Vagina (tissue), 2 donors: ENCODE measurements around the gene PFKM. TPM values are rescaled to one million over a fixed set of nuclear protein-coding genes. Genes with fewer than 3 reads are reported as not detected.

Experiments used
- DNase-seq, 2 donors: peaks; one replicate each; pipeline ENCODE4 v3.0.0-alpha.2; 2017; ENCODE audit errors: extremely low spot score in 2 of 2
- H3K27ac ChIP-seq: fragments of 200-600 bp; sonication (generic); one replicate; pipeline ENCODE4 v1.5.1; 2019
- H3K27me3 ChIP-seq: fragments of 200-600 bp; sonication (generic); one replicate; pipeline ENCODE4 v1.5.1; 2019
- H3K36me3 ChIP-seq, 2 donors: fragments of 200-600 bp; sonication (generic); one replicate each; pipeline ENCODE4 v1.5.1; 2017 to 2019
- H3K4me1 ChIP-seq: fragments of 200-600 bp; sonication (generic); one replicate; pipeline ENCODE4 v1.5.1; 2019
- H3K4me3 ChIP-seq, 2 donors: fragments of 200-600 bp; sonication (generic); 1 replicate in 1 of 2; 2 replicates in 1 of 2; pipeline ENCODE4 v1.5.1; 2016 to 2019
- H3K9me3 ChIP-seq: fragments of 200-600 bp; sonication (generic); one replicate; pipeline ENCODE4 v1.5.1; 2019
- POLR2A ChIP-seq, 2 donors: fragments of 450-650 bp; IDR thresholded peaks; one replicate each; pipeline ENCODE4 v1.6.1; 2017; ENCODE audit warnings: antibody characterized with exemption in 2 of 2, mild to moderate bottlenecking in 2 of 2, moderate library complexity in 2 of 2
- POLR2AphosphoS5 ChIP-seq, 2 donors: sonication (generic); formaldehyde crosslinking; IDR thresholded peaks; one replicate each; pipeline ENCODE4 v1.9.0; 2017; ENCODE audit warnings: antibody characterized with exemption in 2 of 2, mild to moderate bottlenecking in 2 of 2, low read depth in 1 of 2; ENCODE audit not compliant: insufficient read depth in 1 of 2
- intact Hi-C: fragments of 100-400 bp; cut with DNase I; formaldehyde crosslinking; loops from one replicate; pipeline ENCODE4 v1.15.1; 2023
- total RNA-seq: library from RNA; depleted of rRNA; stranded (reverse); fragments of >200 nt; gene quantifications from one replicate; pipeline ENCODE4 v1.2.3, GENCODE V29; 2016
- TF ChIP-seq, protein P1 (sequence below), 3 experiments: fragments of 450-650 bp in 2 of 3; fragments of 200-600 bp in 1 of 3; sonication (generic) in 1 of 3; IDR thresholded peaks; one replicate each; pipeline ENCODE4 v1.5.1; 2017 to 2019; ENCODE audit warnings: antibody characterized with exemption in 3 of 3, mild to moderate bottlenecking in 2 of 3, moderate library complexity in 2 of 3

Gene PFKM
- total RNA-seq = 29.0 TPM

DNA sequence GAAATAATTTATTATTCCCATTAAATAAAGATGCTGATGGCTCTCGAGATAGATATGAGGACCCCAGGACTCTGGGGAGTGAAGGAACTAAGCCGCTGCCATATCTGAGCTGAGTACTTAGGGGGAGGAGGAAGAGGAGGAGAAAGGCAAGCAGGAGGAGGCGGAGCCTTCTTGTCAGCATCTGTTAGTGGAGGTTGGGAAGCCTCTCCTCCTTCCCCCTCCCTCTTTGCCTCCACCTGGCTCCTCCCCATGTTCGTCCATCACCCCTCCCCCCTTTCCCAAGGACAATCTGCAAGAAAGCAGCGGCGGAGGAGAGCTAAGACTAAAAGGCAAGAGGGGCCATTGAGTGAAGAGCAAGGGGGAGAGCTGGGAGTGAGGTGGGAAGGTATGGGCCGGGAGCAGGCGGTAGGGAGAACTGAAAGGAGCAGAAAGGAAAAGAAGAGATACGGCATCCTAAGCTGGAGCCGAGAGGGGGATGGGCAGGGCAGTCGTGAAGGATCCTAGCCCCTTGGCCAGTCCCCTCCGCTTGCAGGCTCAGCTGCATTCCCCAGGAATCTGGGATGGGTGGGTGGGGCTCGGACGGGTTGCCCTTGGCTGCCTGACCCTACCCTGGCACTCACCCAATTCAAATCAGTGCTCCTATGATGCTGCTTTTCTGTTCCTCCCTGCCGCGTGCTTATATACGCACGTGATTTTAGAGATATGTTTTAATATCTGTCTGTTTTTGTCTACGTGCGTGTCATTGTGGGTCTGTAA, at the start of gene PFKM:
Gene PFKM, plus strand, starts transcription at position 287 of the 756 bp plus-strand sequence. CDS start 3,411 bp downstream, outside the sequence.
- peak in 1 of 2 donors; percentile 92 for DNase-seq
- Histone ChIP-seq H3K4me1 (peaks cover 28% of the 10 kb centered on the region), H3K27ac (peak within 1 kb of the TSS; percentile 82), H3K4me3 (peak within 1 kb of the TSS; percentile 52 to 71), H3K36me3 (peaks cover 0 to 4% of the 10 kb centered on the region in 2 donors), H3K27me3 (no peaks in the 10 kb centered on the region), H3K9me3 (no peaks in the 10 kb centered on the region)
- intact Hi-C loops = no loop called here
- peak in 1 of 2 donors; percentile 17 for TF ChIP-seq POLR2A (IDR thresholded peaks at IDR 0.05)
- TF ChIP-seq POLR2AphosphoS5 (IDR thresholded peaks at IDR 0.05; ENCODE audit: insufficient read depth in 1 of 2, low read depth in 1 of 2) = peak; percentile 27 to 59
- TF ChIP-seq, protein P1, sequence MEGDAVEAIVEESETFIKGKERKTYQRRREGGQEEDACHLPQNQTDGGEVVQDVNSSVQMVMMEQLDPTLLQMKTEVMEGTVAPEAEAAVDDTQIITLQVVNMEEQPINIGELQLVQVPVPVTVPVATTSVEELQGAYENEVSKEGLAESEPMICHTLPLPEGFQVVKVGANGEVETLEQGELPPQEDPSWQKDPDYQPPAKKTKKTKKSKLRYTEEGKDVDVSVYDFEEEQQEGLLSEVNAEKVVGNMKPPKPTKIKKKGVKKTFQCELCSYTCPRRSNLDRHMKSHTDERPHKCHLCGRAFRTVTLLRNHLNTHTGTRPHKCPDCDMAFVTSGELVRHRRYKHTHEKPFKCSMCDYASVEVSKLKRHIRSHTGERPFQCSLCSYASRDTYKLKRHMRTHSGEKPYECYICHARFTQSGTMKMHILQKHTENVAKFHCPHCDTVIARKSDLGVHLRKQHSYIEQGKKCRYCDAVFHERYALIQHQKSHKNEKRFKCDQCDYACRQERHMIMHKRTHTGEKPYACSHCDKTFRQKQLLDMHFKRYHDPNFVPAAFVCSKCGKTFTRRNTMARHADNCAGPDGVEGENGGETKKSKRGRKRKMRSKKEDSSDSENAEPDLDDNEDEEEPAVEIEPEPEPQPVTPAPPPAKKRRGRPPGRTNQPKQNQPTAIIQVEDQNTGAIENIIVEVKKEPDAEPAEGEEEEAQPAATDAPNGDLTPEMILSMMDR (IDR thresholded peaks at IDR 0.05) = no peak

- Histone ChIP-seq H3K36me3 (peaks cover 0 to 49% of the 10 kb centered on the region in 2 donors), H3K27me3 (no peaks in the 10 kb centered on the region), H3K27ac (no peak overlapping the region), H3K9me3 (no peaks in the 10 kb centered on the region), H3K4me3 (no peak overlapping the region), H3K4me1 (no peaks in the 10 kb centered on the region)
- TF ChIP-seq POLR2A (IDR thresholded peaks at IDR 0.05) (no peak), POLR2AphosphoS5 (IDR thresholded peaks at IDR 0.05; ENCODE audit: insufficient read depth in 1 of 2, low read depth in 1 of 2) (no peak)
- TF ChIP-seq, protein P1 (IDR thresholded peaks at IDR 0.05) = no peak
- DNase-seq = no peak
- intact Hi-C loops = no loop called here
Observed at GRCh38 chr12:48070033-48070432, 49.1 kb upstream of the PFKM start.

DNA sequence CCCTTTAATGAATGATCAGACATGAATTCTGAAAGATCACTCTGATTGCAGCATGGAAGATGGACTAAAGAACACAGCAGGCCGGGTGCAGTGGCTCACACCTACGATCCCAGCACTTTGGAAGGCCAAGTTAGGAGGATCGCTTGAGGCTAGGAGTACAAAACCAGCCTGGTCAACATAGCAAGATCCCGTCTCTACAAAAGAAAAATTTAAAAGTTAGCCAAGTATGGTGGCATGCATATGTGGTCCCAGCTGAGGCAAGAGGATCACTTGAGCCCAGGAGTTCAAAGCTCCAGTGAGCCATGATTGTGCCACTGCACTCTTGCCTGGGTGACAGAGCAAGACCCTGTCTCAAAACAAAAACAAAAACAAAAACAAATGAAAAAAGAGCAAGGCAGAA, 48.4 kb upstream of the PFKM start:
- Histone ChIP-seq H3K4me1 (no peaks in the 10 kb centered on the region), H3K9me3 (no peaks in the 10 kb centered on the region), H3K27ac (no peak overlapping the region), H3K27me3 (no peaks in the 10 kb centered on the region), H3K36me3 (peaks cover 0 to 42% of the 10 kb centered on the region in 2 donors), H3K4me3 (no peak overlapping the region)
- intact Hi-C loops = no loop called here
- DNase-seq = no peak
- TF ChIP-seq POLR2AphosphoS5 (IDR thresholded peaks at IDR 0.05; ENCODE audit: insufficient read depth in 1 of 2, low read depth in 1 of 2) (no peak), POLR2A (IDR thresholded peaks at IDR 0.05) (no peak)
- TF ChIP-seq, protein P1 (IDR thresholded peaks at IDR 0.05) = no peak

GRCh38 chr12:48071808-48072207, 47.4 kb upstream of the PFKM start:
- intact Hi-C loops = no loop called here
- no peaks in the 10 kb centered on the region for H3K4me1 ChIP-seq
- H3K36me3 ChIP-seq = peaks cover 0 to 34% of the 10 kb centered on the region in 2 donors
- no peak overlapping the region for H3K4me3 ChIP-seq
- no peaks in the 10 kb centered on the region for H3K27me3 ChIP-seq
- no peak overlapping the region for H3K27ac ChIP-seq
- TF ChIP-seq, protein P1 (IDR thresholded peaks at IDR 0.05) = no peak
- TF ChIP-seq POLR2A (IDR thresholded peaks at IDR 0.05) = no peak
- no peak for TF ChIP-seq POLR2AphosphoS5 (IDR thresholded peaks at IDR 0.05; ENCODE audit: insufficient read depth in 1 of 2, low read depth in 1 of 2)
- no peaks in the 10 kb centered on the region for H3K9me3 ChIP-seq
- DNase-seq = no peak

GRCh38 chr12:48072266-48072665, 46.9 kb upstream of the PFKM start:
- Histone ChIP-seq H3K4me3 (no peak overlapping the region), H3K27me3 (no peaks in the 10 kb centered on the region), H3K27ac (no peak overlapping the region), H3K4me1 (no peaks in the 10 kb centered on the region), H3K9me3 (no peaks in the 10 kb centered on the region), H3K36me3 (peaks cover 0 to 29% of the 10 kb centered on the region in 2 donors)
- DNase-seq = no peak
- TF ChIP-seq POLR2AphosphoS5 (IDR thresholded peaks at IDR 0.05; ENCODE audit: insufficient read depth in 1 of 2, low read depth in 1 of 2) = no peak
- TF ChIP-seq, protein P1 (IDR thresholded peaks at IDR 0.05) = no peak
- no peak for TF ChIP-seq POLR2A (IDR thresholded peaks at IDR 0.05)
- intact Hi-C loops = no loop called here
